Umbilical cord (tissue), 2 donors: ENCODE results near the gene RPS6KC1. TPM values are rescaled to one million over a fixed set of nuclear protein-coding genes. Genes with fewer than 3 reads are reported as not detected.
"Not testable (repeated sequence)": the region's sequence is repeated elsewhere in the genome, so short reads cannot be mapped to it uniquely, and the experiment has no call there.

Source experiments
- DNase-seq: peaks from one replicate; pipeline ENCODE4 v3.0.0-alpha.2; 2015; ENCODE audit warnings: low spot score
- total RNA-seq: library from RNA; depleted of rRNA; stranded (reverse); fragments of >200 nt; gene quantifications from one replicate; pipeline ENCODE4 v1.2.3, GENCODE V29; 2014; ENCODE audit warnings: low replicate concordance; ENCODE audit not compliant: insufficient read depth

RPS6KC1 gene
- total RNA-seq, 1 donor from 2014 or later, result 45.5 TPM

- no peak for DNase-seq
These were observed 53.6 kb downstream of the RPS6KC1 start for GRCh38 chr1:213104604-213105003.

- DNase-seq, result no peak
These were observed 55.3 kb downstream of the RPS6KC1 start for GRCh38 chr1:213106298-213106697.

- no peak for DNase-seq
These were observed 56.6 kb downstream of the RPS6KC1 start for GRCh38 chr1:213107613-213108012.

- DNase-seq, result no peak
These were observed 59.6 kb downstream of the RPS6KC1 start for GRCh38 chr1:213110349-213111300.

- no peak for DNase-seq
These were observed 60.5 kb downstream of the RPS6KC1 start for GRCh38 chr1:213111502-213111901.

GRCh38 chr1:213112723-213113122, 61.7 kb downstream of the RPS6KC1 start:
- not testable (repeated sequence) for DNase-seq

GRCh38 chr1:213117699-213118180, 66.7 kb downstream of the RPS6KC1 start:
- DNase-seq, result not testable (repeated sequence)

- no peak for DNase-seq
These were observed 68.8 kb downstream of the RPS6KC1 start for GRCh38 chr1:213119794-213120193.

- no peak for DNase-seq
These were observed 69.3 kb downstream of the RPS6KC1 start for GRCh38 chr1:213120386-213120785.

GRCh38 chr1:213120961-213121360, 69.9 kb downstream of the RPS6KC1 start:
- DNase-seq, result no peak

GRCh38 chr1:213122514-213122929, 71.5 kb downstream of the RPS6KC1 start:
- DNase-seq, result peak; percentile 47

GRCh38 chr1:213123087-213123486, 72.0 kb downstream of the RPS6KC1 start:
- DNase-seq, result no peak

GRCh38 chr1:213123536-213123935, 72.5 kb downstream of the RPS6KC1 start:
- DNase-seq, result no peak

GRCh38 chr1:213124590-213124989, 73.5 kb downstream of the RPS6KC1 start:
- DNase-seq, result no peak

GRCh38 chr1:213125643-213126042, 74.6 kb downstream of the RPS6KC1 start:
- no peak for DNase-seq

- no peak for DNase-seq
These were observed 76.0 kb downstream of the RPS6KC1 start for GRCh38 chr1:213127074-213127473.

GRCh38 chr1:213131851-213132655, 81.0 kb downstream of the RPS6KC1 start:
- no peak for DNase-seq

- peak; percentile 30 for DNase-seq
These were observed 84.5 kb downstream of the RPS6KC1 start for GRCh38 chr1:213135572-213135971.

- DNase-seq, result no peak
These were observed 85.3 kb downstream of the RPS6KC1 start for GRCh38 chr1:213136190-213136917.

GRCh38 chr1:213138391-213138790, 87.3 kb downstream of the RPS6KC1 start:
- no peak for DNase-seq

- DNase-seq, result no peak
These were observed 87.9 kb downstream of the RPS6KC1 start for GRCh38 chr1:213138892-213139291.

GRCh38 chr1:213148905-213149304, 97.9 kb downstream of the RPS6KC1 start:
- DNase-seq, result no peak
